Osteocyte (in vitro differentiated cells): ENCODE results near the gene NMRK2. TPM values are rescaled to one million over a fixed set of nuclear protein-coding genes. Genes with fewer than 3 reads are reported as not detected.

Experiments
- DNase-seq: peaks from one replicate; pipeline ENCODE4 v3.0.0; 2021; ENCODE audit warnings: mixed read lengths; ENCODE audit not compliant: unreplicated experiment; ENCODE audit errors: extremely low spot score
- H3K27ac Mint-ChIP-seq: one replicate; pipeline ENCODE4 v1.8.0; 2021; ENCODE audit warnings: mild to moderate bottlenecking, mixed read lengths; ENCODE audit not compliant: unreplicated experiment
- H3K27me3 Mint-ChIP-seq: one replicate; pipeline ENCODE4 v1.8.0; 2021; ENCODE audit warnings: mixed read lengths; ENCODE audit not compliant: unreplicated experiment
- H3K36me3 Mint-ChIP-seq: one replicate; pipeline ENCODE4 v1.8.0; 2021; ENCODE audit warnings: mixed read lengths; ENCODE audit not compliant: unreplicated experiment
- H3K4me1 Mint-ChIP-seq: one replicate; pipeline ENCODE4 v1.8.0; 2021; ENCODE audit warnings: mixed read lengths; ENCODE audit not compliant: unreplicated experiment
- H3K4me3 Mint-ChIP-seq: one replicate; pipeline ENCODE4 v1.8.0; 2021; ENCODE audit warnings: mild to moderate bottlenecking, moderate library complexity, mixed read lengths; ENCODE audit not compliant: unreplicated experiment
- H3K9me3 Mint-ChIP-seq: one replicate; pipeline ENCODE4 v1.8.0; 2021; ENCODE audit warnings: mixed read lengths; ENCODE audit not compliant: unreplicated experiment
- microRNA-seq: library from miRNA; unstranded; fragments of <30 nt; microRNA quantifications from one replicate; pipeline ENCODE4 v1.1.0, GENCODE V29; 2020; ENCODE audit not compliant: unreplicated experiment
- total RNA-seq: library from RNA; stranded (reverse); gene quantifications from 2 replicates; pipeline ENCODE4 v1.2.1, GENCODE V29; 2021
- TF ChIP-seq, protein P1 (sequence below): fragments of 200-600 bp; sonication (generic); IDR thresholded peaks from 2 replicates; pipeline ENCODE4 v1.5.0; 2021; ENCODE audit warnings: antibody characterized with exemption, mild to moderate bottlenecking, moderate library complexity

NMRK2 gene
- total RNA-seq, 1 donor from 2014 or later: not detected

DNA sequence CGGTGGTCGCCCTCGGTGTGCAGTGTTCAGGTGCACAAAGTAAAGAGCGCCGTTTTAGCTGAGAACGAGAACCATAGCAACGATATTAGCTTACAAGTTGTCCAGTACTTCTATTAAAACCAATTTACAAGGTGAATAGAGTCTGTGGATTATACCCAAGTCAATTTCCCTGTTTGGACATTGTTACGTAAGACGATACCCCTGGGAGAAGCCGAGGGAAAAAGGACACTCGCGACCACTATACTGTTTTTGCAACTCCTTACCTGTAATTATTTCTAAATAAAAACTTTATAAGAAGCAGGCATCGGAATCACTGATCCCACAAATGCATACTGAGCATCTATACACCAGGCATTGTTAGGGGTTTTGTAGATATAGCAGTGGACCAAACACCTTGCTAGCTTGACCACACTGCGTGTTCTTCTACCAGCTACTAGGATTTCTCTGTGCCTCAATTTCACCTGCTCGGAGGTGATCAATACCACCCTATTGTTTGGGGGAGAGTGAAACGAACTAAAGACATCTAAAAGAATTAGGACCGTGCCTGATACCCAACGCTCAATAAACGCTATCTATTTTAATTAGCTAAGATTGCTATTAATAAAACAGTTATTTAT is 52.9 kb downstream of the NMRK2 start:
- H3K4me3 Mint-ChIP-seq: peak overlapping the region; percentile 96
- no peaks in the 10 kb centered on the region for H3K9me3 Mint-ChIP-seq
- no peaks in the 10 kb centered on the region for H3K27me3 Mint-ChIP-seq
- H3K4me1 Mint-ChIP-seq: peaks cover 50% of the 10 kb centered on the region
- peak overlapping the region; percentile 94 for H3K27ac Mint-ChIP-seq
- TF ChIP-seq, protein P1, sequence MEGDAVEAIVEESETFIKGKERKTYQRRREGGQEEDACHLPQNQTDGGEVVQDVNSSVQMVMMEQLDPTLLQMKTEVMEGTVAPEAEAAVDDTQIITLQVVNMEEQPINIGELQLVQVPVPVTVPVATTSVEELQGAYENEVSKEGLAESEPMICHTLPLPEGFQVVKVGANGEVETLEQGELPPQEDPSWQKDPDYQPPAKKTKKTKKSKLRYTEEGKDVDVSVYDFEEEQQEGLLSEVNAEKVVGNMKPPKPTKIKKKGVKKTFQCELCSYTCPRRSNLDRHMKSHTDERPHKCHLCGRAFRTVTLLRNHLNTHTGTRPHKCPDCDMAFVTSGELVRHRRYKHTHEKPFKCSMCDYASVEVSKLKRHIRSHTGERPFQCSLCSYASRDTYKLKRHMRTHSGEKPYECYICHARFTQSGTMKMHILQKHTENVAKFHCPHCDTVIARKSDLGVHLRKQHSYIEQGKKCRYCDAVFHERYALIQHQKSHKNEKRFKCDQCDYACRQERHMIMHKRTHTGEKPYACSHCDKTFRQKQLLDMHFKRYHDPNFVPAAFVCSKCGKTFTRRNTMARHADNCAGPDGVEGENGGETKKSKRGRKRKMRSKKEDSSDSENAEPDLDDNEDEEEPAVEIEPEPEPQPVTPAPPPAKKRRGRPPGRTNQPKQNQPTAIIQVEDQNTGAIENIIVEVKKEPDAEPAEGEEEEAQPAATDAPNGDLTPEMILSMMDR: no peak
- peaks cover 26% of the 10 kb centered on the region for H3K36me3 Mint-ChIP-seq
- DNase-seq: no peak

DNA sequence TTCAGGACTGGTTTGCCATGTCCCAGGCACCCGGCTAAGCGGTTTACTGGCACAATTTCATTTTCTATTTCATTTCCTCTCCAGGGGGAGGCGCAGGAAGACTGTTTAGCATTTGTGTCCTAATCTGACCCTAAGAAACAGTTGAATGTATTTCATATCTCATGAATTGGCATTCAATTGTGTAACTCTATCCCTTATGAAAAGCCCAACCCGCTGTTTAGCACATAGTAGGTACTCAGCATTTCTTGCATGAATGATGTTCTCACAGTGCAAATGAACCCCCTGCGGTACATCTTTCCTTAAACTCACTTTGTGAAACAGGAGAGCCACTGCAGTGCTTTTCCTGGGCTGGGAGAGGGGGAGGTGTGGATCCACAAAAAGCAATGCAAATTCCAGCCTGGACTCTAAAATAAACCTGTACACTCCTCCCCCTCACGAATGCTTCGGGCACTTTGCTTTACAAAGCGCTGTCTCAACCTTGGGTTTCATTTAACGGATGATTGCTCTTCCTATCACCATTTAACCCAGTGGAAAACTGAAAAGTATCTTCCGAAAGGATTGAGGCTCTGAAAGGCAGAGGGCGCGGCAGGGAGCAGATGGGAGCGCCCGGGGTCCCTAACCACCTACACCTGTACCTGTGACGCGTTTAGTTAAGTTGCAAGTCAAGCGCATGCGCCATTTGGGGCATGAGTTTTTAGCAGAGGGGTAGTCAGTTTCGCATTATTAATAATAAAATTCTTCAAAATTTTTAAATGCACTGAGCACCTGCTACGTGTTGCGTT is 53.6 kb downstream of the NMRK2 start:
- H3K36me3 Mint-ChIP-seq: peaks cover 22% of the 10 kb centered on the region
- peak overlapping the region; percentile 94 for H3K27ac Mint-ChIP-seq
- DNase-seq: no peak
- TF ChIP-seq, protein P1: peak; percentile 72
- no peaks in the 10 kb centered on the region for H3K9me3 Mint-ChIP-seq
- H3K27me3 Mint-ChIP-seq: no peaks in the 10 kb centered on the region
- H3K4me3 Mint-ChIP-seq: peak overlapping the region; percentile 96
- peaks cover 49% of the 10 kb centered on the region for H3K4me1 Mint-ChIP-seq

DNA sequence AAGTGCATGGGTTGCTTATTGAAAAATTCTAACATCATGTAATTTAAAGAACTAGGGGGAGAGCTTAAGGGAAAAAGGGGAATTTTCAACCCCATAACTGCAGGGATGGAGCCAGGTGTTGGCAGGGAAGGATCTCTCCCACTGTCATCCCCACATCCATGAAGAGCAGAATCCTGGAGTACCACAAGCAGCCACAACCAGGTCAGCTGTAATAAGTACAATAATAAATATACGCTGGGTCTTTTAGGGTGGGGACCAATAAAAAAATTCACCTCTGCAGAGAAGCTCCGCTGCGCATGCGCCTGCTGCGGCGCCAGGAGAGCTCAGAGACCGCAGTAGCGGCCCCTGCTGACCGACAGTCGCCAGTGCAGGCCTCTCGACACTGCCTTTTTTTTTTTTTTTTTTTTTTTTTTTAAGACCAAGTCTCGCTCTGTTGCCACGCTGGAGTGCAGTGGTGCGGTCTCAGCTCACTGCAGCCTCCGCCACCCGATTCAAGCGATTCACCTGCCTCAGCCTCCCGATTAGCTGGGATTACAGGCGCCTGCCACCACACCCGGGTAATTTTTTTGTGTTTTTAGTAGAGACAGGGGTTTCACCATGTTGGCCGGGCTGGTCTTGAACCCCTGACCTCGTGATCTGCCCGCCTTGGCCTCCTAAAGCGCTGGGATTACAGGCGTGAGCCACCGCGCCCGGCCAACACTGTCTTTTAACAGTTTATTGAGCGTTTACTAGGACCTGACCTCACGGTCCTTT is 54.9 kb downstream of the NMRK2 start:
- H3K27ac Mint-ChIP-seq: peak overlapping the region; percentile 82
- H3K27me3 Mint-ChIP-seq: no peaks in the 10 kb centered on the region
- peaks cover 45% of the 10 kb centered on the region for H3K4me1 Mint-ChIP-seq
- peaks cover 15% of the 10 kb centered on the region for H3K36me3 Mint-ChIP-seq
- H3K4me3 Mint-ChIP-seq: peak overlapping the region; percentile 67
- no peaks in the 10 kb centered on the region for H3K9me3 Mint-ChIP-seq
- TF ChIP-seq, protein P1: peak; percentile 79
- peak; percentile 96 for DNase-seq

DNA sequence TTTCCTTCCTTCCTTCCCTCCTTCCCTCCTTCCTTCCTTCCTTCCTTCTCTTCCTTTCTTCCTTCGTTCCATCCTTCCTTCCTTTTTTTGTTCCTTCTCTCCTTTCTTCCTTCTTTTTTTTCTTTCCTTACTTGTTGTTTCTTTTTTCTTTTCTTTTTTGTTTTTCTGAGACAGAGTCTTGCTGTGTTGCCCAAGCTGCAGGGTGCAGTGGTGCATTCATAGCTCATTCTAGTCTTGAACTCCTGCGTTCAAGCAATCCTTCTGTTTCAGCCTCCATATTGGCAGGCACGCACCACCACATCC is 57.9 kb downstream of the NMRK2 start:
- H3K4me3 Mint-ChIP-seq: no peak overlapping the region
- H3K9me3 Mint-ChIP-seq: no peaks in the 10 kb centered on the region
- DNase-seq: no peak
- H3K4me1 Mint-ChIP-seq: peaks cover 24% of the 10 kb centered on the region
- TF ChIP-seq, protein P1: no peak
- H3K36me3 Mint-ChIP-seq: no peaks in the 10 kb centered on the region
- H3K27ac Mint-ChIP-seq: no peak overlapping the region
- no peaks in the 10 kb centered on the region for H3K27me3 Mint-ChIP-seq

Small RNA genes within 50 kb of the gene (microRNA-seq; reads per million reads assigned to microRNA genes)
- not detected for gene MIR637

Other genes with a start within 250 kb of the NMRK2 start
- 73.0 and 75.7 TPM in 2 replicates for gene PIP5K1C, start 232.6 kb upstream of the NMRK2 start, total RNA-seq
- gene TJP3, start 224.7 kb upstream of the NMRK2 start, total RNA-seq: not detected in 2 replicates
- 21.6 and 24.7 TPM in 2 replicates for gene APBA3, start 171.4 kb upstream of the NMRK2 start, total RNA-seq
- gene MRPL54, start 170.4 kb upstream of the NMRK2 start, total RNA-seq: 43.8 and 53.2 TPM in 2 replicates
- not detected in 2 replicates for gene RAX2, start 160.8 kb upstream of the NMRK2 start, total RNA-seq
- not detected in 2 replicates for gene MATK, start 146.7 kb upstream of the NMRK2 start, total RNA-seq
- gene ZFR2, start 64.0 kb upstream of the NMRK2 start, total RNA-seq: 0.44 TPM in 1 of 2 replicates, not detected in the other
- not detected in 2 replicates for gene ATCAY, start 52.4 kb upstream of the NMRK2 start, total RNA-seq
- gene DAPK3, start 38.0 kb downstream of the NMRK2 start, total RNA-seq: 92.9 and 94.7 TPM in 2 replicates
- 3,162 and 3,203 TPM in 2 replicates for gene EEF2, start 52.4 kb downstream of the NMRK2 start, total RNA-seq
- 28.8 and 29.4 TPM in 2 replicates for gene PIAS4, start 74.7 kb downstream of the NMRK2 start, total RNA-seq
- 29.4 and 30.0 TPM in 2 replicates for gene ZBTB7A, start 133.8 kb downstream of the NMRK2 start, total RNA-seq
- 174 and 182 TPM in 2 replicates for gene MAP2K2, start 191.1 kb downstream of the NMRK2 start, total RNA-seq
- gene CREB3L3, start 220.6 kb downstream of the NMRK2 start, total RNA-seq: not detected in 2 replicates
- gene SIRT6, start 249.5 kb downstream of the NMRK2 start, total RNA-seq: 23.9 and 26.0 TPM in 2 replicates
- 0.73 and 0.89 TPM in 2 replicates for gene ANKRD24, start 249.6 kb downstream of the NMRK2 start, total RNA-seq